Effector memory CD4-positive, alpha-beta T cell (primary cell): Measurements from ENCODE around the gene TMEM231.
"Not testable (repeated sequence)": the region's sequence is repeated elsewhere in the genome, so short reads cannot be mapped to it uniquely, and the experiment has no call there.

Source experiments
- DNase-seq, 3 donors: peaks; one replicate each; pipeline ENCODE4 v3.0.0-alpha.2; 2020
- H3K27ac ChIP-seq: 2 replicates; pipeline ENCODE4 v1.7.0; 2013; ENCODE audit warnings: mild to moderate bottlenecking, low read length, moderate library complexity; ENCODE audit not compliant: insufficient read depth, poor library complexity, severe bottlenecking
- H3K27me3 ChIP-seq: replicated peaks from 2 replicates; pipeline ENCODE4 v1.7.0; 2013; ENCODE audit warnings: mild to moderate bottlenecking, low read length; ENCODE audit not compliant: insufficient read depth, control insufficient read depth, poor library complexity, severe bottlenecking
- H3K36me3 ChIP-seq: 2 replicates; pipeline ENCODE4 v1.7.0; 2013; ENCODE audit warnings: mild to moderate bottlenecking, low read length, moderate library complexity; ENCODE audit not compliant: control insufficient read depth, insufficient read depth
- H3K4me1 ChIP-seq: 2 replicates; pipeline ENCODE4 v1.7.0; 2013; ENCODE audit warnings: low read length, mild to moderate bottlenecking; ENCODE audit not compliant: control insufficient read depth, insufficient read depth, poor library complexity, severe bottlenecking
- H3K4me3 ChIP-seq: 2 replicates; pipeline ENCODE4 v1.7.0; 2013; ENCODE audit warnings: low read length, low read depth, mild to moderate bottlenecking; ENCODE audit not compliant: insufficient read depth, poor library complexity, severe bottlenecking
- H3K9me3 ChIP-seq: 2 replicates; pipeline ENCODE4 v1.7.0; 2013; ENCODE audit warnings: mild to moderate bottlenecking, low read length, moderate library complexity; ENCODE audit not compliant: control insufficient read depth

TMEM231 gene

DNA sequence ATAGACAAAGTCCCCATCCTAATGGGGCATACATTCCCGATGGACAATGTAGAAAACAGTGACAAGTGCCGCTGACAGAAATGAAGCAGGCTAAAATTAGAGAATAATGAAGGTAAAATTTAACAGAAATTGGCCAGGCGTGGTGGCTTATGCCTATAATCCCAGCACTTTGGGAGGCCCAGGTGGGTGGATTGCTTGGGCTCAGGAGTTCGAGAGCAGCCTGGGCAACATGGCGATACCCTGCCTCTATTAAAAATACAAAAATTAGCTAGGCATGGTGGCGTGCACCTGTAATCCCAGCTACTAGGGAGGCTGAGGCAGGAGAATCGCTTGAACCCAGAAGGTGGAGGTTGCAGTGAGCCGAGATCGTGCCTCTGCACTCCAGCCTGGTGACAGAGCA lies 7.6 kb downstream of the TMEM231 start:
- not testable (repeated sequence) for H3K27me3 ChIP-seq, H3K36me3 ChIP-seq, H3K9me3 ChIP-seq, H3K4me3 ChIP-seq, H3K4me1 ChIP-seq, H3K27ac ChIP-seq, DNase-seq

DNA sequence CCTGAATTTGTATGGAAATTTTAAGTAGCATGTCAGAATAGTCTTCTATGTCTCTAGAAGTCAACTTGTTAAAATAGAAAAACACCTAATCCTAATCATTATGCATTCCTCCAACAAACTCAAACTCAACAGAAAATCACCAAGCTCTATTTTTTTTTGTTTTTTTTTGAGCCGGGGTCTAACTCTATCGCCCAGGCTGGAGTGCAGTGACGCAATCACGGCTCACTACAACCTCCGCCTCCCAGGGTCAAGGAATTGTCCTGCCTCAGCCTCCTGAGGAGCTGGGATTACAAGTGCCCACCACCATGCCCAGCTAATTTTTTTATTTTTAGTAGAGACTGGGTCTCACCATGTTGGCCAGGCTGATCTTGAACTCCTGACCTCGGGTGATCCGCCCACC lies 9.8 kb downstream of the TMEM231 start:
- H3K4me3 ChIP-seq: no peak overlapping the region
- H3K36me3 ChIP-seq: no peaks in the 10 kb centered on the region
- no peak for DNase-seq
- H3K9me3 ChIP-seq: no peaks in the 10 kb centered on the region
- no peak overlapping the region for H3K27ac ChIP-seq
- no peaks in the 10 kb centered on the region for H3K27me3 ChIP-seq
- no peaks in the 10 kb centered on the region for H3K4me1 ChIP-seq

DNA sequence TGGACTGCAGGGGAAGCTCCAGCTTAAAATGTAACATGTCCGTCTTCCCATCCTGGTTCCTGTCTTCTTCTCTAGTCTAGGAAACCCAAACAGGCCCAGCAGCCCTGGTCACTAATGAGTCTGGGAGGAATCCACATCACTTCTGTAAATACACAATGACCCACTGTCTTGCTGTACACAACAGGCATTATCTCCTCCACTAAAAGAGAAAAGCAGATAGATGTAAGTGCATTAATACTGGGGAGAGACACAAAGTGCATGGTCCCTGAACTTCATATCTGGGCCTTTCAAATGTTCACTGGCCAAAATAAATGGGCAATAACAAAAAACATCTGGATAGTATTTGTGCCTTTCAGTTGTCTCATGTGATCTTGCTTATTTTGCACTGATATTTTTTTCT lies 10.2 kb downstream of the TMEM231 start:
- H3K4me3 ChIP-seq, H3K4me1 ChIP-seq, H3K36me3 ChIP-seq, H3K27ac ChIP-seq, H3K9me3 ChIP-seq, DNase-seq, H3K27me3 ChIP-seq: not testable (repeated sequence)

- H3K9me3 ChIP-seq, H3K27ac ChIP-seq, H3K4me1 ChIP-seq, DNase-seq, H3K4me3 ChIP-seq, H3K36me3 ChIP-seq, H3K27me3 ChIP-seq: not testable (repeated sequence)
Measured at GRCh38 chr16:75542462-75542861, 13.6 kb downstream of the TMEM231 start.

DNA sequence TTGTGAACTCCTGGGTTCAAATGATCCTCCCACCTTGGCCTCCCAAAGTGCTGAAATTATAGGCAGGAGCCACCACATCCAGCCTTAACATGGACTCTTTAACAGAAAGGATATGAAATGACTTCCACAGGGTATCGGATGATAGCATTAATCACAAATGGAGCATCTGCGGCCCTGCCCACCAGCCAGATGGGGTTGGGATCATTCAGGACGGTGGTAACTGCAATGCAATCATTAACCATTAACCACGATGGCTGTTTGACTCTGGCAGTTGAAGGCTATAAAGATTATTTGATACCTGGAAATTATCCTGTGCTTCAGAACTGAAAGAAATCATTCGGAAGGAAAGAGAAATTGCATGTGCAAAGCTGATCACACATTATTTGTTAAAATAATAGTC lies 14.8 kb downstream of the TMEM231 start:
- Histone ChIP-seq H3K27me3 (no peaks in the 10 kb centered on the region), H3K27ac (no peak overlapping the region), H3K4me3 (no peak overlapping the region)

GRCh38 chr16:75538882-75539565 lies 17.0 kb downstream of the TMEM231 start:
- H3K36me3 ChIP-seq, H3K27me3 ChIP-seq, H3K9me3 ChIP-seq, H3K4me1 ChIP-seq, H3K27ac ChIP-seq, DNase-seq, H3K4me3 ChIP-seq: not testable (repeated sequence)

More for the DNA sequence above, 14.8 kb downstream of the TMEM231 start:
- Histone ChIP-seq H3K36me3 (no peaks in the 10 kb centered on the region), H3K9me3 (no peaks in the 10 kb centered on the region), H3K4me1 (no peaks in the 10 kb centered on the region)
- DNase-seq: no peak

DNA sequence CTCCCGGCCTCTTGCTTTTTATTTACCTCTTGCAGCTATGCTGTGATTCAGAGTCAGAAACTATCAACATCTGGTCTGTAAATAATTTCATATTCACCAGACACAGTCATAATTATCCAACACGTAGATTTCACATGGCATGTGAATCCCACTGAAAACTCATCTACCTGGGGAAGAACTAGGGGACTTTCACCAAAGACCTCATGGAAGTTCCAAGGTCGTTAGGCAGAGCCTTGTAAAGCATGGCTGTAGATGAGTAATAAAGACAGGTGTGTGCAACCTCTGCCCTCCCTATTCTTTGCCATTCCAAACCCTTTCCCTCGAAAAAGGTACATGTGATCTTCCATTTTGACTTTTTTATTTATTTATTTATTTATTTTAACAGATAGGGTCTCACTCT lies 18.3 kb downstream of the TMEM231 start:
- Histone ChIP-seq H3K27ac (no peak overlapping the region), H3K36me3 (no peaks in the 10 kb centered on the region), H3K9me3 (no peaks in the 10 kb centered on the region), H3K4me3 (no peak overlapping the region), H3K4me1 (no peaks in the 10 kb centered on the region), H3K27me3 (no peaks in the 10 kb centered on the region)
- DNase-seq: no peak

DNA sequence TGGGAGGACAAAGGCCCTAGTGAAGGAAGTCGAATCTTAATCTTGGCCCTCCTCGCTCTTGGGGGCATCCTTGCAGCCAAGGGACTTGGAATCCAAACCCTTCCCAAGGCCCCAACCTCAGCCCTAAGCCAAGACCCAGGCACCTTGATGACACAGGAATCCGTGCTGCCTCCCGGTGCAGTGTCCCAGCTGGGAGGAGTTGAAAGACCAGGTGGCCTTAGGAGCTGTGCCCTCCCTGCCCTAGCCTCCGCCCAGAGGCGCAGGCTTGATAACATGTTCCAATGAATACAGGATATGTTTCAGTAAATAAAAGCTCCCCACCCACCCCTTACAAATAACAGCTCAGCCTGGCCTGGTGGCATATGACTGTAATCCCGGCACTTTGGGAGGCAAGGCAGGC lies 20.2 kb downstream of the TMEM231 start, which contains the start of gene CHST5:
CHST5 (minus strand) TSS at position 208 of the 400 bp plus-strand sequence. CDS start 5,724 bp downstream, outside the sequence.
- no peak within 1 kb of the TSS for H3K4me3 ChIP-seq
- DNase-seq: no peak
- no peaks in the 10 kb centered on the region for H3K27me3 ChIP-seq
- H3K36me3 ChIP-seq: no peaks in the 10 kb centered on the region
- H3K9me3 ChIP-seq: no peaks in the 10 kb centered on the region
- no peak within 1 kb of the TSS for H3K27ac ChIP-seq
- H3K4me1 ChIP-seq: no peaks in the 10 kb centered on the region

GRCh38 chr16:75535211-75535843 lies 20.7 kb downstream of the TMEM231 start:
- Histone ChIP-seq H3K27me3 (no peaks in the 10 kb centered on the region), H3K4me1 (no peaks in the 10 kb centered on the region), H3K9me3 (no peaks in the 10 kb centered on the region), H3K4me3 (no peak overlapping the region), H3K36me3 (no peaks in the 10 kb centered on the region), H3K27ac (no peak overlapping the region)
- DNase-seq: no peak

GRCh38 chr16:75534560-75535205 lies 21.4 kb downstream of the TMEM231 start:
- DNase-seq: no peak
- H3K27me3 ChIP-seq: no peaks in the 10 kb centered on the region

More at GRCh38 chr16:75534560-75535205, 21.4 kb downstream of the TMEM231 start:
- Histone ChIP-seq H3K4me3 (no peak overlapping the region), H3K4me1 (no peaks in the 10 kb centered on the region), H3K27ac (no peak overlapping the region), H3K9me3 (no peaks in the 10 kb centered on the region), H3K36me3 (no peaks in the 10 kb centered on the region)
